Transverse colon (tissue), 4 donors: ENCODE results near the gene PWWP3B.

Experiments
- EP300 ChIP-seq: sonication (generic); formaldehyde crosslinking; IDR thresholded peaks from one replicate; pipeline ENCODE4 v1.6.1; 2017; ENCODE audit warnings: antibody characterized with exemption, low read depth
- POLR2A ChIP-seq: fragments of 450-650 bp; IDR thresholded peaks from one replicate; pipeline ENCODE4 v1.6.1; 2016; ENCODE audit warnings: antibody characterized with exemption, mild to moderate bottlenecking, moderate library complexity
- POLR2AphosphoS5 ChIP-seq, 3 donors: sonication (generic); formaldehyde crosslinking; IDR thresholded peaks; one replicate each; pipeline ENCODE4 v1.6.1; 2016; ENCODE audit warnings: antibody characterized with exemption in 3 of 3
- TF ChIP-seq, protein P1 (sequence below), 5 experiments: fragments of 200-600 bp in 3 of 5; fragments of 450-650 bp in 2 of 5; sonication (generic) in 3 of 5; IDR thresholded peaks; 1 replicate in 2 of 5; 2 replicates in 3 of 5; pipeline ENCODE4 v1.5.1; 2016 to 2017; ENCODE audit warnings: antibody characterized with exemption in 5 of 5, inconsistent platforms in 3 of 5, mild to moderate bottlenecking in 2 of 5, moderate library complexity in 1 of 5

GRCh38 chrX:106177982-106178321 lies 9.8 kb downstream of the PWWP3B start:
- TF ChIP-seq, protein P1, sequence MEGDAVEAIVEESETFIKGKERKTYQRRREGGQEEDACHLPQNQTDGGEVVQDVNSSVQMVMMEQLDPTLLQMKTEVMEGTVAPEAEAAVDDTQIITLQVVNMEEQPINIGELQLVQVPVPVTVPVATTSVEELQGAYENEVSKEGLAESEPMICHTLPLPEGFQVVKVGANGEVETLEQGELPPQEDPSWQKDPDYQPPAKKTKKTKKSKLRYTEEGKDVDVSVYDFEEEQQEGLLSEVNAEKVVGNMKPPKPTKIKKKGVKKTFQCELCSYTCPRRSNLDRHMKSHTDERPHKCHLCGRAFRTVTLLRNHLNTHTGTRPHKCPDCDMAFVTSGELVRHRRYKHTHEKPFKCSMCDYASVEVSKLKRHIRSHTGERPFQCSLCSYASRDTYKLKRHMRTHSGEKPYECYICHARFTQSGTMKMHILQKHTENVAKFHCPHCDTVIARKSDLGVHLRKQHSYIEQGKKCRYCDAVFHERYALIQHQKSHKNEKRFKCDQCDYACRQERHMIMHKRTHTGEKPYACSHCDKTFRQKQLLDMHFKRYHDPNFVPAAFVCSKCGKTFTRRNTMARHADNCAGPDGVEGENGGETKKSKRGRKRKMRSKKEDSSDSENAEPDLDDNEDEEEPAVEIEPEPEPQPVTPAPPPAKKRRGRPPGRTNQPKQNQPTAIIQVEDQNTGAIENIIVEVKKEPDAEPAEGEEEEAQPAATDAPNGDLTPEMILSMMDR (IDR thresholded peaks at IDR 0.05), result no peak
- no peak for TF ChIP-seq POLR2AphosphoS5 (IDR thresholded peaks at IDR 0.05)
- TF ChIP-seq EP300, result no peak
- no peak for TF ChIP-seq POLR2A
